Memory B cell (primary cell): ENCODE results near the gene IFT43.

Experiments
- ATAC-seq: fragments of 150-1000 bp; cut with Tn5 transposase; 2 replicates; pipeline ENCODE4 v1.10.0; 2021; ENCODE audit warnings: low read depth, mild to moderate bottlenecking, moderate library complexity
- DNase-seq, 2 donors: peaks; one replicate each; pipeline ENCODE4 v3.0.0; 2022; ENCODE audit warnings: low spot score in 2 of 2
- H3K27ac Mint-ChIP-seq: one replicate; pipeline ENCODE4 v1.8.0; 2022; ENCODE audit warnings: mild to moderate bottlenecking, moderate library complexity, mixed read lengths
- H3K27me3 Mint-ChIP-seq: one replicate; pipeline ENCODE4 v1.8.0; 2022; ENCODE audit warnings: mixed read lengths
- H3K36me3 Mint-ChIP-seq: one replicate; pipeline ENCODE4 v1.8.0; 2022; ENCODE audit warnings: mild to moderate bottlenecking, mixed read lengths
- H3K4me1 Mint-ChIP-seq: one replicate; pipeline ENCODE4 v1.8.0; 2022; ENCODE audit warnings: mixed read lengths
- H3K4me3 Mint-ChIP-seq: one replicate; pipeline ENCODE4 v1.8.0; 2022; ENCODE audit warnings: mild to moderate bottlenecking, moderate library complexity, mixed read lengths
- H3K9me3 Mint-ChIP-seq: one replicate; pipeline ENCODE4 v1.8.0; 2022; ENCODE audit warnings: mixed read lengths

Gene IFT43

DNA sequence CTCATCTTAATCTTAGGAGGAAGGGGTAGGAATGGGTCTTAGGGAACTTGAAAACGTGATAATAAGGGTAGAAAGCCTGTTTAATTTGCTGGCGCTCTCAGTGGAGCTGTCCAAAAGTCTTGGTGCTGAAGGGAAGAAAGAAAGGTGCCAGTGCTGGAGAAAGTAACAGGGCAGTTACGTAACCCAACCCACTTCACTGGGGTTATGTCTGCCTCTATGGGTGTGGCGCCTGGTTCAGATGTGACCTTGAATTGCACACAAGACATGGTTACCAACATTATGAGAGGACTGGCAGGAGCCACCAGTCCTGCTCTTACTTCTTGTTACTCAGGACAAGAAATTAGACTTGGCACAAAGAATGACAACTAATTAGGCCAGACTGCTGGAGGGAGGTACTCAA is 147.5 kb downstream of the IFT43 start:
- DNase-seq (no peak), ATAC-seq (no peak)
- Mint-ChIP-seq H3K36me3 (no peaks in the 10 kb centered on the region), H3K4me3 (no peak overlapping the region), H3K27ac (no peak overlapping the region), H3K4me1 (peaks cover 2% of the 10 kb centered on the region), H3K9me3 (peaks cover 3% of the 10 kb centered on the region), H3K27me3 (peaks cover 29% of the 10 kb centered on the region)
